HL-60/S4 (cell line): Measurements from ENCODE around the gene RAB20.
"Not testable (repeated sequence)": the region's sequence is repeated elsewhere in the genome, so short reads cannot be mapped to it uniquely, and the experiment has no call there.

Experiments used
- in situ Hi-C: fragments of 300-500 bp; cut with MboI; formaldehyde crosslinking; loops from 2 replicates; pipeline ENCODE4 v1.14.3; 2022; ENCODE audit warnings: low sequenced_read_pairs

RAB20 gene

GRCh38 chr13:110576070-110576394, 14.5 kb upstream of the RAB20 start:
- in situ Hi-C loops, result no loop called here

GRCh38 chr13:110575322-110576069, 14.0 kb upstream of the RAB20 start:
- in situ Hi-C loops, result no loop called here

- in situ Hi-C loops, result no loop called here
These were observed 12.6 kb upstream of the RAB20 start for GRCh38 chr13:110574161-110574560.

GRCh38 chr13:110572778-110573118, 11.2 kb upstream of the RAB20 start:
- in situ Hi-C loops, result no loop called here

GRCh38 chr13:110571896-110572777, 10.6 kb upstream of the RAB20 start:
- in situ Hi-C loops, result no loop called here

- in situ Hi-C loops, result no loop called here
These were observed 9.4 kb upstream of the RAB20 start for GRCh38 chr13:110570886-110571285.

GRCh38 chr13:110569962-110570361, 8.4 kb upstream of the RAB20 start:
- in situ Hi-C loops, result not testable (repeated sequence)

GRCh38 chr13:110568612-110569011, 7.1 kb upstream of the RAB20 start:
- in situ Hi-C loops, result no loop called here

- in situ Hi-C loops, result no loop called here
These were observed 4.6 kb upstream of the RAB20 start for GRCh38 chr13:110566171-110566570.

- in situ Hi-C loops, result no loop called here
These were observed 3.8 kb upstream of the RAB20 start for GRCh38 chr13:110565296-110565695.

- in situ Hi-C loops, result no loop called here
These were observed 3.0 kb upstream of the RAB20 start for GRCh38 chr13:110564472-110564985.

- in situ Hi-C loops, result no loop called here
These were observed 1.9 kb upstream of the RAB20 start for GRCh38 chr13:110563463-110563774.

GRCh38 chr13:110562696-110563462, 1.4 kb upstream of the RAB20 start:
- in situ Hi-C loops, result no loop called here

GRCh38 chr13:110562036-110562597, 595 bp upstream of the RAB20 start:
- in situ Hi-C loops, result no loop called here

- in situ Hi-C loops, result no loop called here
These were observed 750 bp downstream of the RAB20 start for GRCh38 chr13:110560601-110561343.

GRCh38 chr13:110559986-110560385, 1.5 kb downstream of the RAB20 start:
- in situ Hi-C loops, result no loop called here

GRCh38 chr13:110559429-110559943, 2.0 kb downstream of the RAB20 start:
- in situ Hi-C loops, result no loop called here

GRCh38 chr13:110557610-110558305, 3.8 kb downstream of the RAB20 start:
- in situ Hi-C loops, result no loop called here

GRCh38 chr13:110557082-110557481, 4.4 kb downstream of the RAB20 start:
- in situ Hi-C loops, result no loop called here

GRCh38 chr13:110556224-110556606, 5.3 kb downstream of the RAB20 start:
- in situ Hi-C loops, result no loop called here
